ENCODE data around the gene IL6ST.
"Not testable (repeated sequence)": the region's sequence is repeated elsewhere in the genome, so short reads cannot be mapped to it uniquely, and the experiment has no call there.

The IL6ST gene

DNA sequence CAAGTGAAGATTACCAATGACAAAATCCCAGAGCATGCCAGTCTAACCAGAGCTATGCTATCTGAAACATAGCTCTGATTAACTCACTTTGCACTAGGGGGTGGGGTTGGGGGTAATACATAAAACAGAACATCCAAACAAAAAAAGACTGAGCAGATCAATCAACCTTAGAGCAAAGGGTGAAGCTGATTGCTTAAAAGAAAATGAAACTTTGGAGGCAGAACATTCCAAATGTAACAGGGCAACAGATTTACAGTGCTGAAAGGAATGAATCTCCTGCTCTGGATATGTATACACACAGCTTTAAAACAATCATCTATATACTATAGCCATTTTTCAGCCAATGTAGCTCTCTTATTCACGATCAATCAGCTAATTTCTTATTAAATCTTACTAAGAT, 4.9 kb downstream of the IL6ST start:
- Histone ChIP-seq H3K4me3 (IDR thresholded peaks at IDR 0.05; ENCODE audit: insufficient read depth, low read depth, low read length) (no peak overlapping the region), H3K4me2 (peak overlapping the region; percentile 96), H4K20me1 (ENCODE audit: insufficient read depth) (peaks cover 49% of the 10 kb centered on the region), H3K27ac (peak overlapping the region; percentile 88), H2AFZ (ENCODE audit: low read depth) (no peak overlapping the region), H3K27me3 (ENCODE audit: insufficient read depth, low read depth) (no peaks in the 10 kb centered on the region), H3K4me1 (ENCODE audit: low read depth, poor library complexity, severe bottlenecking) (peaks cover 73% of the 10 kb centered on the region), H3K9ac (peak overlapping the region; percentile 96), H3K79me2 (ENCODE audit: insufficient read depth, low read depth) (peaks cover 99% of the 10 kb centered on the region), H3K36me3 (ENCODE audit: insufficient read depth) (peaks cover 58% of the 10 kb centered on the region; the same call in 1 of the 2 replicates)
- TF ChIP-seq CTCF (conservative IDR thresholded peaks at IDR 0.05; ENCODE audit: low read depth, low read length) = no peak

- peaks cover 100% of the 10 kb centered on the region for H3K79me2 ChIP-seq (ENCODE audit: insufficient read depth, low read depth)
- H3K4me1 ChIP-seq (ENCODE audit: low read depth, poor library complexity, severe bottlenecking) = peaks cover 80% of the 10 kb centered on the region
- peaks cover 59% of the 10 kb centered on the region; the same call in 1 of the 2 replicates for H3K36me3 ChIP-seq (ENCODE audit: insufficient read depth)
- H3K9ac ChIP-seq = peak overlapping the region; percentile 96
- H3K4me3 ChIP-seq (IDR thresholded peaks at IDR 0.05; ENCODE audit: insufficient read depth, low read depth, low read length) = no peak overlapping the region
- H3K4me2 ChIP-seq = peak overlapping the region; percentile 96
- peaks cover 56% of the 10 kb centered on the region for H4K20me1 ChIP-seq (ENCODE audit: insufficient read depth)
- no peaks in the 10 kb centered on the region for H3K27me3 ChIP-seq (ENCODE audit: insufficient read depth, low read depth)
- peak overlapping the region; percentile 88 for H3K27ac ChIP-seq
- no peak overlapping the region for H2AFZ ChIP-seq (ENCODE audit: low read depth)
- no peak for TF ChIP-seq CTCF (conservative IDR thresholded peaks at IDR 0.05; ENCODE audit: low read depth, low read length)
Observed at GRCh38 chr5:55988979-55989638, 5.7 kb downstream of the IL6ST start.

- Histone ChIP-seq H3K36me3 (ENCODE audit: insufficient read depth) (peaks cover 57% of the 10 kb centered on the region; the same call in 1 of the 2 replicates), H3K9ac (0 out of 2 replicates have a peak overlapping the region, but pooled peaks have one; percentile 96), H3K4me2 (peak overlapping the region; percentile 96), H3K27ac (peak overlapping the region; percentile 88), H3K4me1 (ENCODE audit: low read depth, poor library complexity, severe bottlenecking) (peaks cover 87% of the 10 kb centered on the region), H4K20me1 (ENCODE audit: insufficient read depth) (peaks cover 60% of the 10 kb centered on the region), H3K79me2 (ENCODE audit: insufficient read depth, low read depth) (peaks cover 100% of the 10 kb centered on the region)
- not testable (repeated sequence) for H3K4me3 ChIP-seq (IDR thresholded peaks at IDR 0.05; ENCODE audit: insufficient read depth, low read depth, low read length); H3K27me3 ChIP-seq (ENCODE audit: insufficient read depth, low read depth); H2AFZ ChIP-seq (ENCODE audit: low read depth)
Observed at GRCh38 chr5:55988428-55988827, 6.3 kb downstream of the IL6ST start.

- H2AFZ ChIP-seq (ENCODE audit: low read depth) = no peak overlapping the region
- peaks cover 100% of the 10 kb centered on the region for H3K79me2 ChIP-seq (ENCODE audit: insufficient read depth, low read depth)
- no peaks in the 10 kb centered on the region for H3K27me3 ChIP-seq (ENCODE audit: insufficient read depth, low read depth)
- H3K9ac ChIP-seq = peak overlapping the region; percentile 8; the same call in 1 of the 2 replicates
- peak overlapping the region; percentile 96 for H3K4me2 ChIP-seq
- H3K36me3 ChIP-seq (ENCODE audit: insufficient read depth) = peaks cover 57% of the 10 kb centered on the region; the same call in 1 of the 2 replicates
- peaks cover 100% of the 10 kb centered on the region for H3K4me1 ChIP-seq (ENCODE audit: low read depth, poor library complexity, severe bottlenecking)
- H3K27ac ChIP-seq = peak overlapping the region; percentile 88
- H4K20me1 ChIP-seq (ENCODE audit: insufficient read depth) = peaks cover 61% of the 10 kb centered on the region
- no peak for TF ChIP-seq CTCF (conservative IDR thresholded peaks at IDR 0.05; ENCODE audit: low read depth, low read length)
- no peak overlapping the region for H3K4me3 ChIP-seq (IDR thresholded peaks at IDR 0.05; ENCODE audit: insufficient read depth, low read depth, low read length)
Observed at GRCh38 chr5:55986931-55987330, 7.8 kb downstream of the IL6ST start.

- peak overlapping the region; percentile 96 for H3K4me2 ChIP-seq
- H3K36me3 ChIP-seq (ENCODE audit: insufficient read depth) = peaks cover 63% of the 10 kb centered on the region; the same call in 1 of the 2 replicates
- H3K27me3 ChIP-seq (ENCODE audit: insufficient read depth, low read depth) = no peaks in the 10 kb centered on the region
- no peak overlapping the region for H2AFZ ChIP-seq (ENCODE audit: low read depth)
- H3K4me1 ChIP-seq (ENCODE audit: low read depth, poor library complexity, severe bottlenecking) = peaks cover 100% of the 10 kb centered on the region
- no peak for TF ChIP-seq CTCF (conservative IDR thresholded peaks at IDR 0.05; ENCODE audit: low read depth, low read length)
- no peak overlapping the region for H3K4me3 ChIP-seq (IDR thresholded peaks at IDR 0.05; ENCODE audit: insufficient read depth, low read depth, low read length)
- H3K27ac ChIP-seq = peak overlapping the region; percentile 88
- H4K20me1 ChIP-seq (ENCODE audit: insufficient read depth) = peaks cover 60% of the 10 kb centered on the region
- H3K9ac ChIP-seq = peak overlapping the region; percentile 14; the same call in 1 of the 2 replicates
- H3K79me2 ChIP-seq (ENCODE audit: insufficient read depth, low read depth) = peaks cover 100% of the 10 kb centered on the region
Observed at GRCh38 chr5:55985181-55985580, 9.6 kb downstream of the IL6ST start.

Data from KMS-11 (cell line).